Adrenal gland (tissue), 5 donors: Measurements from ENCODE around the gene ERC2.

ENCODE experiments used
- POLR2A ChIP-seq, 2 donors: fragments of 450-650 bp; IDR thresholded peaks; one replicate each; pipeline ENCODE4 v1.6.1; 2017; ENCODE audit warnings: antibody characterized with exemption in 2 of 2, mild to moderate bottlenecking in 2 of 2, moderate library complexity in 1 of 2
- TF ChIP-seq, protein P1 (sequence below), 6 experiments: fragments of 450-650 bp in 4 of 6; fragments of 200-600 bp in 2 of 6; sonication (generic) in 1 of 6; IDR thresholded peaks; 1 replicate in 5 of 6; 2 replicates in 1 of 6; pipeline versions ENCODE4 v1.5.1 to v1.8.0; 2016 to 2021; ENCODE audit warnings: antibody characterized with exemption in 6 of 6, mild to moderate bottlenecking in 2 of 6, moderate library complexity in 1 of 6
- donor health status: DM: no; HTN: no; CAD: no.

DNA sequence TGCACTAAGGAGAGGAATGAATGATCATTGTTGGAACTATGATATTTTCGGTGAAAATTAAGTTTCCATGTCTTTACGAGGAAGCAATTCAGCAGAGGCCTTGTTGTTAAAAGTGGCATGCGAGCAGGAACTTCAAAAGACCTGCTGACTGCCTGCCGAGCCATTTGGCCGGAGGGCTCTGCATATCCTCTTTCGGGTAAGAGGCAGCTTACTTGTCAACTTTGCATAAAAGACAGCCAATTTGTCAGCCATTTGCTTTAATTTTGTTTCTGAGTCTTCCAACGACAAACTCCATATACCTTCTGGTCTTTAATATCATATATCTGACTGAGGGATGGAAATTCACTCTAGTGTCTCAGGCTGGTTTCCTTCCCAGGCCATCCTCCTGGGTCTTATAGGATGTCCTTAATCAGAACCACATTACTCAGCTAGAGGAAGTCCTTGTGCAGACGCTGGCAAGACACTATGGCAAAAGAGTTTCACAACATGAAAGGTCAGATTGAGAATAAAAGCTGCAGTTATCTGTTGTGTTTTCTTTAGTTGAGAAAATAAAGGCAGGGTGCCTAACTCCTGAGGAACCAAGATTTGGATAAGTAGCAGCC lies 852.5 kb downstream of the ERC2 start:
- TF ChIP-seq, protein P1, sequence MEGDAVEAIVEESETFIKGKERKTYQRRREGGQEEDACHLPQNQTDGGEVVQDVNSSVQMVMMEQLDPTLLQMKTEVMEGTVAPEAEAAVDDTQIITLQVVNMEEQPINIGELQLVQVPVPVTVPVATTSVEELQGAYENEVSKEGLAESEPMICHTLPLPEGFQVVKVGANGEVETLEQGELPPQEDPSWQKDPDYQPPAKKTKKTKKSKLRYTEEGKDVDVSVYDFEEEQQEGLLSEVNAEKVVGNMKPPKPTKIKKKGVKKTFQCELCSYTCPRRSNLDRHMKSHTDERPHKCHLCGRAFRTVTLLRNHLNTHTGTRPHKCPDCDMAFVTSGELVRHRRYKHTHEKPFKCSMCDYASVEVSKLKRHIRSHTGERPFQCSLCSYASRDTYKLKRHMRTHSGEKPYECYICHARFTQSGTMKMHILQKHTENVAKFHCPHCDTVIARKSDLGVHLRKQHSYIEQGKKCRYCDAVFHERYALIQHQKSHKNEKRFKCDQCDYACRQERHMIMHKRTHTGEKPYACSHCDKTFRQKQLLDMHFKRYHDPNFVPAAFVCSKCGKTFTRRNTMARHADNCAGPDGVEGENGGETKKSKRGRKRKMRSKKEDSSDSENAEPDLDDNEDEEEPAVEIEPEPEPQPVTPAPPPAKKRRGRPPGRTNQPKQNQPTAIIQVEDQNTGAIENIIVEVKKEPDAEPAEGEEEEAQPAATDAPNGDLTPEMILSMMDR (IDR thresholded peaks at IDR 0.05), result no peak
- no peak for TF ChIP-seq POLR2A (IDR thresholded peaks at IDR 0.05)
